Stimulated activated CD4-positive, alpha-beta T cell treated with anti-CD3 and anti-CD28 coated beads, Interleukin-1b, Interleukin-23, amount 100 ng/mL, for 24 hours (primary cell): ENCODE data around the gene ZP3.
"Not testable (repeated sequence)": the region's sequence is repeated elsewhere in the genome, so short reads cannot be mapped to it uniquely, and the experiment has no call there.

Experiments
- DNase-seq, 4 experiments: peaks; one replicate each; pipeline ENCODE4 v3.0.0-alpha.2; 2020; ENCODE audit warnings: low read depth in 4 of 4, low spot score in 1 of 4

ZP3 gene

GRCh38 chr7:76424413-76425111 is at the start of gene ZP3:
ZP3 (plus strand) TSS chr7:76424950; CDS start chr7:76424965, 15 bp downstream.
- no peak for DNase-seq

GRCh38 chr7:76375251-76375650 is 49.5 kb upstream of the ZP3 start:
- no peak for DNase-seq

DNA sequence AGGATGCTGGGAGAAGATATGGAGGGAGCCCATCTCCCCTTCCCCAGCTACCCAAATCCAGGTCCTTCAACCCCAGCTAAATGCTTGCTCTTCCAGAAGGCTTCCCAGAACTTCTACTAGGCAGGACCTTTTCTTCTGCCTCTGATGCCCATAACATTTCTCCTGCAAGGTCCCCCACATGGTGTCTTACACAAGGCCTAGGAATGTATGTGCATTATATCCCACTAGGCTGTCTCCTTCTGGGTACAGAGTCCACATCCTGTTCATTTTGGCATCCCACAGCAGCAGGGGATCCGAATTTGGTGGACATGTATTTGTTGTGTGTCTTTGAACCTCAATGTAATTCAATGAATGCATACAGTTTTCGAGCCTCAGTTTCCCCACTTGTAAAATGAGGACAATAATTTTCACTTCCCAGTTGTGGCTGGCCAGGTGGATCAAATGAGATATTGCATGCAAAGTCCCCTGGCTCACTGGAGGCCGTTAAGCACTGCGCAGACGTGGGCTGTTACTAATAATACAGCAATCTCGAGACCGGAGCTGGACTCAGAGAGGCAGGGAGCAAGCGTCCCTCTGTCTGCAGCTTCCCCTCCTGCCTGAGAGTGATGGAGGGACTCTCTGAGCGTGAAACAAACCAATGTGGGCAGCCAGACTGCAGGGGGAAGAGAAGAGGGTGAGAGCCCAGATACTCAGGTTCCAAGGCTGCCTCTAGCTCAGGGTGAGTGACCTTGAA is 47.4 kb upstream of the ZP3 start:
- DNase-seq = no peak

GRCh38 chr7:76380623-76380966 is 44.2 kb upstream of the ZP3 start:
- DNase-seq = no peak

GRCh38 chr7:76381814-76382213 is 42.9 kb upstream of the ZP3 start:
- no peak for DNase-seq

DNA sequence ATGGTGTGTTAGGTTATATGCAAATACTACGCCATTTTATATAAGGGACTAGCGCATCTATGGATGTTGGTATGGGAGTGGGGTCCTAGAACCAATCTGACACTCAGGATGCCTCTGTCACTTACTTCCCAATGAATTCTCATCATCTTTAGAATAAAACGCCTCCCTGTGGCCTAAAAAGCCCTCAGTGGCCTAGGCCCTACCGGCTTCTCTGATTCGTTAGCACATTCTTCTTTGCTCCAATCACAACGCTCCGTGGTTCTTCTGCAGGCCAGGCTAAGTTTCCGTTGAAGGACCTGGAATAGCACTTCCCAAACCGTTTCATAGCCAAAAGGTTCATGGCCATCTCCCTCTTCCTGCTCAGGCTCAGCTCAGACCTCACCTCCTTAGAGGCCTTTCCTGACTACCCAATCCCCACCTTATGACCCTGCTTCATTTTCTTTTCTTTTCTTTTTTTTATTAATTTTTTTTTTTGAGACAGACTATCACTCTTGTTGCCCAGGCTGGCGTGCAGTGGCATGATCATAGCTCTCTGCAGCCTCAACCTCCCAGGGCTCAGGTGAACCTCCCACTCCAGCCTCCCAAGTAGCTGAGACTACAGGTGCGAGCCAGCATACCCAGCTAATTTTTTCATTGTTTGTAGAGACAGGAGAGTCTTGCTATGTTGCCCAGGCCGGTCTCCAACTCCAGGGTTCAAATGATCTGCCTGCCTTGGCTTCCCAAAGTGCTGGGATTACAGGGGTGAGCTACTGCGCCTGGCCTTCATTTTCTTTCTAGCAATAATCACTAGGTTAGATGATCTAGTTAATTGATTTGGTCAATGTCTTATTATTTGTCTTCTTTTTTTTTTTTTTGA is 41.4 kb upstream of the ZP3 start:
- DNase-seq = no peak

DNA sequence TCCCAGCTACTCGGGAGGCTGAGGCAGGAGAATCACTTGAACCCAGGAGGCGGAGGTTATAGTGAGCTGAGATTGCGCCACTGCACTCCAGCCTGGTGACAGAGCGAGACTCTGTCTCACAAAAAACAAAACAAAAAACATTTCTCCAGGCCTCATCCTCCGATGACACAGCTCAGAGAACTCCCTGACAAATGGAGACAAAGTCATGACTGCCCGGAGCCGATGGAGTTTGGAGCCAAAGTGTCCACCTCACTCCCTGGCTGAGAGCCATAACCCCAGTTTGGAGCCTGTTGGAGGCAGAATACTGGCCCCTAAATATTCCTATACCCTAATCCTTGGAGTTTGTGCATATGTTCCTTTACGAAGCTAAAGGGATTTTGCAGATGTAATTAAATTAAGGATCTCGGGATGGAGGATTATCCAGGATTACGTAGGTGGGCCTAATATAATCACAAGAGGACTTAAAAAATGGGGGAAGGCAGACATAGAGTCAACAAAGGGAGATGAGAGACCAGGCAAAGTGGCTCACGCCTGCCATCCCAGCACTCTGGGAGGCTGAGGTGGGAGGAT is 38.0 kb upstream of the ZP3 start:
- no peak for DNase-seq

DNA sequence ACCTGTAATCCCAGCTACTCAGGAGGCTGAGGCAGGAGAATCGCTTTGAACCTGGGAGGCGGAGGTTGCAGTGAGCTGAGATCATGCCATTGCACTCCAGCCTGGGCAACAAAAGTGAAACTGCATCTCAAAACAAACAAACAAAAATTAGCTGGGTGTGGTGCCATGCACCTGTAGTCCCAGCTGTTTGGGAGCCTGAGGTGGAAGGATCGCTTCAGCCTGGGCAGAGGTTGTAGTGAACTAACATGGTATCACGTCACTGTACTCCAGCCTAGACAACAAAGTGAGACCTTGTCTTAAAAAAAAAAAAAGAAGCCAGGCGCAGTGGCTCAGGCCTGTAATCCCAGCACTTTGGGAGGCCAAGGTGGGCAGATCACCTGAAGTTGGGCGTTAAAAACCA is 37.0 kb upstream of the ZP3 start:
- not testable (repeated sequence) for DNase-seq

DNA sequence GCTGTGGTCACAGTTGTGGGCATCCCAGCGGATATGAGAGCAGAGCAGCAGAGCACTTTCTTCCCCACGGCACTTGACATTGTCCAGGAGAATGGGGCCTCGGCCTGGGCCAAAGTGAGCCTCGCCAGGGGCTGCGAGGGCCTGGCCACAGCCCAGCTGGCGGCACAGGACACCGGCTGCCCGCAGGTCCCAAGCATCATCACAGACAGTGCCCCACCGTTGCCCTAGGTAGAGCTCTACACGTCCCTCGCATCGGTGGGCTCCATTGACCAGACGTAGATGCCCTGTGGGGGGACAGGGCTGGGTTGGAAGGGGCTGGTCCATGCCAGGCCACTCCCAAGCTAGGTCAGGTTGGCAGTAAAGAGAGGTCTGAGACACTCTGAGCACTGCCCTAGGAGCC is 34.7 kb upstream of the ZP3 start:
- DNase-seq = no peak

DNA sequence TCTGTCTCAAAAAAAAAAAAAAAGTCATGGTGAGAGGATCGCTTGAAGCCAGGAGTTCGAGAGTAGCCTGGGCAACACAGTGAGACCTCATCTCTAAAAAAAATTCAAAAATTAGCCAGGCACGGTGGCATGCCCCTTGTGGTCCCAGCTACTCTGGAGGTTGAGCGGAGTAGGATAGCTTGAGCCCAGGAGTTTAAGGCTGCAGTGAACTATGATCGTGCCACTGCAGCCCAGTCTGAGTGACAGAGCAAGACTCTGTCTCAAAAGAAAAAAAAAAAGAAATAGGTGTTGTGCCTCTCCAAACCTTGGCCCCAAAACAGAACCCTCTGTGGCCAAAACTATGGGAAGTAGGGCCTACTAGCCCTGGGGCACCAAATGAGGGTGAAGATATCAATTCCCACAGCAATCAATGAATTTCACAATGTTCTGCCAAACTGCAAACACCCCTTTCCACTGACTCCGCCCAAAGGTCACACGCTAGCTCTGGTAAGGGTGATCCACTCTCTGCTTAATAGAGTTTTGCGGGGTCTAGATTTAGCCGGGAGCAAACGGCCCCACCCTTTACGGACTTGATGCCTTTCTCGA is 32.1 kb upstream of the ZP3 start:
- DNase-seq = no peak

- peak; percentile 79 to 91 (median 82) for DNase-seq
These were observed 31.4 kb upstream of the ZP3 start for GRCh38 chr7:76393116-76394031.

DNA sequence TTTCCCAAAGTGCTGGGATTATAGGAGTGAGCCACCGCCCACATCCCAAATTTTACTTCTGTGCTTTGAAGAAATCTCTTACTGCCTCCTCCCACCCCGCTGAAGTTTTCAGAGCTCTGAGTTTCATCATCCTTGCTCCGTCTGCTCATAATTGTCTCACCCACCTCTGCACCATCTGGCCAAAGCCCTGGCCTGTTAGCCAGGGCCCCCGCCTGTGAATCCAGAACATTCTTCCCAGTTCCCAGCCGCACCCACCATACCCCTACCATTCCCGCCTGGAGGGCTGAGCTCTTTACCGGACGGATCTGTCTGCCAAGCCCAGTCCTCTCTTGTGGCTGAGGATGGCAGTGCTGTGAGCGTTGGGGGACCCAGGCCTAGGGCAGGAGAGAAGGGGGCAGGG is 29.8 kb upstream of the ZP3 start:
- no peak for DNase-seq

DNA sequence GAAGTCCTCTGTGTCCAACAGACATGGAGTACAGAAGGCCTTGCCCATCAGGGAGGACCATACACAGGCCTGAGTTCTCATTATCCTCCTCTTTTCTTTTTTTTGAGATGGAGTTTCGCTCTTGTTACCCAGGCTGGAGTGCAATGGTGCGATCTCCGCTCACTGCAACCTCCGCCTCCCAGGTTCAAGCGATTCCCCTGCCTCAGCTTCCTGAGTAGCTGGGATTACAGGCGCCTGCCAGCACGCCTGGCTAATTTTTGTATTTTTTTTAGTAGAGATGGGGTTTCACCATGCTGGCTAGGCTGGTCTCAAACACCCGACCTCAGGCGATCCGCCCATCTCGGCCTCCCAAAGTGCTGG is 29.2 kb upstream of the ZP3 start:
- DNase-seq = not testable (repeated sequence)

GRCh38 chr7:76395965-76396726 is 28.6 kb upstream of the ZP3 start:
- DNase-seq = no peak

- DNase-seq = no peak
These were observed 27.9 kb upstream of the ZP3 start for GRCh38 chr7:76396864-76397263.

GRCh38 chr7:76397409-76398183 is 27.2 kb upstream of the ZP3 start:
- peak; percentile 69 to 84 (median 81) for DNase-seq

- DNase-seq = no peak
These were observed 24.5 kb upstream of the ZP3 start for GRCh38 chr7:76400248-76400647.

- DNase-seq = not testable (repeated sequence)
These were observed 21.7 kb upstream of the ZP3 start for GRCh38 chr7:76403097-76403496.
